Activated CD4-positive, alpha-beta T cell treated with anti-CD3 and anti-CD28 coated beads, Interleukin-2, amount 10 ng/mL, durations not matched to agents 24 days and 14 days (primary cell): Measurements from ENCODE around the gene PLPP1. TPM values are rescaled to one million over a fixed set of nuclear protein-coding genes. Genes with fewer than 3 reads are reported as not detected.
"Not testable (repeated sequence)": the region's sequence is repeated elsewhere in the genome, so short reads cannot be mapped to it uniquely, and the experiment has no call there.

Experiments used
- DNase-seq: peaks from one replicate; pipeline ENCODE4 v3.0.0; 2022
- H3K27ac Mint-ChIP-seq: one replicate; pipeline ENCODE4 v1.8.0; 2022; ENCODE audit warnings: mild to moderate bottlenecking, mixed read lengths
- H3K27me3 Mint-ChIP-seq: one replicate; pipeline ENCODE4 v1.8.0; 2022; ENCODE audit warnings: mixed read lengths
- H3K36me3 Mint-ChIP-seq: one replicate; pipeline ENCODE4 v1.8.0; 2022; ENCODE audit warnings: low read depth, mild to moderate bottlenecking, mixed read lengths
- H3K4me1 Mint-ChIP-seq: one replicate; pipeline ENCODE4 v1.8.0; 2021; ENCODE audit warnings: mixed read lengths
- H3K4me3 Mint-ChIP-seq: one replicate; pipeline ENCODE4 v1.8.0; 2022; ENCODE audit warnings: mild to moderate bottlenecking, moderate library complexity, mixed read lengths
- H3K9me3 Mint-ChIP-seq: one replicate; pipeline ENCODE4 v1.8.0; 2021; ENCODE audit warnings: mixed read lengths
- intact Hi-C: fragments of 100-400 bp; cut with micrococcal nuclease; formaldehyde crosslinking; loops from one replicate; pipeline ENCODE4 v1.15.1; 2023
- total RNA-seq: library from RNA; stranded (reverse); gene quantifications from 2 replicates; pipeline ENCODE4 v1.2.3, GENCODE V29; 2022

Gene PLPP1
- total RNA-seq, 1 donor from 2014 or later = 33.9 TPM

- not testable (repeated sequence) for H3K36me3 Mint-ChIP-seq, H3K27ac Mint-ChIP-seq, H3K27me3 Mint-ChIP-seq, H3K9me3 Mint-ChIP-seq, DNase-seq, H3K4me3 Mint-ChIP-seq
- H3K4me1 Mint-ChIP-seq = peaks cover 43% of the 10 kb centered on the region
- intact Hi-C loops = loop anchor here (10.0 kb wide), 1 partner anchor 203 kb away; no protein-coding TSS in a partner anchor
Observed at GRCh38 chr5:55537315-55537714, 2.6 kb upstream of the PLPP1 start.

DNA sequence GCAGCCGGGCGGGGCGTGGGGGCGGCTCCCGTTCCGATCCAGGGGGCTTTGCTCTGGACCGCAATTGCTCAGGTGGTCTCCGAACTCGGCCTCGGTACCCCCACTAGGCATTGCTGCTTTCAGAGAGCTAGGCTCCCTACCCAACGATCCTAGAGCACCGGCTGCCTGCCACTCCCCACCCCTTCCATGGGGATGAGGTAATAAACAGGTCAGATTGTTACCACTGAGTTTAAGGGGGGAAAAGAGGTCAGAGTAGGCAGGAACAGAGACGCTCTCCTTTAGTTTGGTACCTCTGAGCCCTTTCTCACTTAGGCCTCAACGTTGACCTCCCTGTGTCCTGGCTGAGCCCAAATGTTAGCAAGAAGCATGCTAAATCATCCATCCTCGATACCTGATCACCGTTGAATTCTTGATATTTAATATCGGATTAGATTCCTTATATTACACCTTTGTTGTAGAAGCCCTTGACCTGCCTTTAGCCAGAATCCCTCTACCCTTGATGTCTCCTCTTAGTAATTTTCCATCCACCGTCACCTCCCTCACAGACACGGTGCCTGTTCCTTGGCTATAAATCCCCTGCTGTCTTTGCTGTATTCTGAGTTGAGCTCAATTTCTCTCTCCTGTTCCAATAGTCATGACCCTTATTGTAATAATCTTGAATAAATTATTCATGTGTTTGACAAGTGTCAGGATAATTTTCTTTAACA lies 588 bp upstream of the PLPP1 start:
- peaks cover 17% of the 10 kb centered on the region for H3K36me3 Mint-ChIP-seq
- no peaks in the 10 kb centered on the region for H3K27me3 Mint-ChIP-seq
- H3K4me3 Mint-ChIP-seq = peak overlapping the region; percentile 91
- no peaks in the 10 kb centered on the region for H3K9me3 Mint-ChIP-seq
- peak overlapping the region; percentile 82 for H3K27ac Mint-ChIP-seq
- no peak for DNase-seq
- peaks cover 40% of the 10 kb centered on the region for H3K4me1 Mint-ChIP-seq
- intact Hi-C loops = loop anchor here (2.0 to 10.0 kb wide), 4 partner anchors 47 to 229 kb away; partner anchors contain the start of genes DHX29 and MTREX

DNA sequence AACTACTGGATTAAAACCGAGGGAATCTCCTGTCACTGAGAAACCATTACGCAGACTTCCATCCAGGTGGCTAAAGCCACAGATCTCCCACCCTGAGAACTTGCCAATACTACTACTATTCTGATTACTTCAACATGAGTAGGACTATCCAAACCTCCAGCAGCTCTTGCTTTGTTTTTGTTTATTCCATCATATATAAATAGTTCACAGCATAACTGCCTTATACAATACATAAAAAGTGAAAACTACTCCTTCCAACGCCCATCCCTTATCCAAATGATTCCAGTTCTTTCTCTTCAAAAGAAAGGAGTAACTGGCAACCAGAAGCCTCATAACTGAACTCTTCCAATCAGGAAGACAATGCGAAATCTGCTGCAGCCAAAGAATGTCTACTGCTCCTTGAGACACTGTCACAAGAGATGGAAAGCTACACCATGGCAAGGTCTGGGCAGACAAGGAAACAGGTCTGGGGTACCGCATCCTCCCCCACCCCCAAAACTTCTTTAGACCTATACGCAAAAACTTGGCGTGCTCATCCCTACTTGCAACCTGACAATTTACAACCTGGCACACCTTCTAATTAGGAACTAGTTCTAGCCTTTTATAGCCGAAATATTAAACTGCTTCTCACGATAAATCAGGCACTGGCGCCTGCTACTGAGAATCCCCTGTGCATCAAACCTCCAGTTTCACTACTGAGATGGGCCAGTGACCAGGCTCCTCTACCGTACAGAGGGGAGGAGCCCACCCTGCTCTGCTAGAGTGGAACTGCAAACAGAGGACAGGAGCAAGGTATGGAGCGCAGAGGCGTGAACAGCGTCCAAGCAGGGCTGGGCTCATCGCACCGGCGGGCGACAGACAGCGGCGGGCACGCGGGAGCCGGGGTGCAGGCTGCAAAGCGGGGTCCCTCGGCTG lies 986 bp downstream of the PLPP1 start:
- Mint-ChIP-seq H3K36me3 (peaks cover 21% of the 10 kb centered on the region), H3K4me1 (peaks cover 38% of the 10 kb centered on the region), H3K9me3 (no peaks in the 10 kb centered on the region), H3K4me3 (peak overlapping the region; percentile 91), H3K27ac (peak overlapping the region; percentile 86), H3K27me3 (no peaks in the 10 kb centered on the region)
- intact Hi-C loops = loop anchor here (1.0 to 10.0 kb wide), 9 partner anchors 9 to 356 kb away; partner anchors contain the start of genes DHX29 and MTREX
- DNase-seq = peak; percentile 63

- no peak for DNase-seq
- intact Hi-C loops = loop anchor here (5.0 to 10.0 kb wide), 4 partner anchors 108 to 353 kb away; no protein-coding TSS in a partner anchor
- Mint-ChIP-seq H3K4me1 (peaks cover 41% of the 10 kb centered on the region), H3K27ac (no peak overlapping the region), H3K9me3 (no peaks in the 10 kb centered on the region), H3K27me3 (no peaks in the 10 kb centered on the region), H3K36me3 (peaks cover 35% of the 10 kb centered on the region), H3K4me3 (no peak overlapping the region)
Observed at GRCh38 chr5:55530669-55531068, 4.1 kb downstream of the PLPP1 start.

DNA sequence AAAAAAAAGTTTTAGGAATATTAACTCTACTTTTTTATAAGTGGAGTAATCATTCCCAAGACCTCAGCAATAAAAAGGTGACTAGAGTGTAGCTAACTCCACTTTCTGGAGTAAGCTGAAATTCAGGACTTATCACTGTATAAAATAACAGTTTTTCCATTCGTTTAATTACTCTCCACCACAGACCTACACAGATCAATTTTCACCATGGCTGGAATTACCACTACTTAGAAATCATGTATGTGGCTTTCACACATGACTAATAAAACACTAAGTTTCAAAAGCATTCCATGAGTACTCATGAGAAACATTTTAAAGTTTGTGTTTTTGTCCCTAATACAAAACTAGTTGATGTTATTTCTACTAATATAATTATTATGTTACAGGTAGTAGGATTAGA lies 9.9 kb downstream of the PLPP1 start:
- H3K36me3 Mint-ChIP-seq = peaks cover 25% of the 10 kb centered on the region
- peaks cover 18% of the 10 kb centered on the region for H3K4me1 Mint-ChIP-seq
- no peaks in the 10 kb centered on the region for H3K27me3 Mint-ChIP-seq
- intact Hi-C loops = loop anchor here (1.0 kb wide), 1 partner anchor 9 kb away; the partner anchor contains the start of gene PLPP1
- H3K9me3 Mint-ChIP-seq = no peaks in the 10 kb centered on the region
- H3K4me3 Mint-ChIP-seq = no peak overlapping the region
- no peak for DNase-seq
- H3K27ac Mint-ChIP-seq = no peak overlapping the region

DNA sequence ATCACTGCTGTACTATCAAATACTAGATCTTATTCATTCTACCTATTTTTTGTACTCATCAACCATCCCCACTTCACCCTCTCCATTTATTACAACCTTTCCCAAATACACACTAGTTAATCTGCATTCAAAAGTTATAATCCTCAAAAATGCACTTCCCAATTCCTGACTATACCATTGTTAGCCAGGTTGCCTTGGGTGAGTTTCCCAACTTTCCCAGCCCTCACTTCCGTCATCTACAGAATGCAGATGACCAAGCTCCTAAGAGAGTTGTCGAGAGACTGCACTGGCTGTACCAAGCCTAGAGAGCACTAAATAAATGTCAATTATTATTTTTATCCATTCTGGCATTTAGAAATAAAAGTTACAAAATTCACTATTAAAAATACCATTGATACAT lies 11.5 kb downstream of the PLPP1 start:
- no peaks in the 10 kb centered on the region for H3K27me3 Mint-ChIP-seq
- no peak overlapping the region for H3K27ac Mint-ChIP-seq
- peaks cover 21% of the 10 kb centered on the region for H3K4me1 Mint-ChIP-seq
- no peaks in the 10 kb centered on the region for H3K9me3 Mint-ChIP-seq
- intact Hi-C loops = no loop called here
- peaks cover 31% of the 10 kb centered on the region for H3K36me3 Mint-ChIP-seq
- DNase-seq = no peak
- H3K4me3 Mint-ChIP-seq = no peak overlapping the region

- peaks cover 14% of the 10 kb centered on the region for H3K4me1 Mint-ChIP-seq
- intact Hi-C loops = no loop called here
- peaks cover 25% of the 10 kb centered on the region for H3K36me3 Mint-ChIP-seq
- no peak overlapping the region for H3K27ac Mint-ChIP-seq
- DNase-seq = no peak
- no peaks in the 10 kb centered on the region for H3K27me3 Mint-ChIP-seq
- H3K9me3 Mint-ChIP-seq = no peaks in the 10 kb centered on the region
- no peak overlapping the region for H3K4me3 Mint-ChIP-seq
Observed at GRCh38 chr5:55521881-55522280, 12.9 kb downstream of the PLPP1 start.

DNA sequence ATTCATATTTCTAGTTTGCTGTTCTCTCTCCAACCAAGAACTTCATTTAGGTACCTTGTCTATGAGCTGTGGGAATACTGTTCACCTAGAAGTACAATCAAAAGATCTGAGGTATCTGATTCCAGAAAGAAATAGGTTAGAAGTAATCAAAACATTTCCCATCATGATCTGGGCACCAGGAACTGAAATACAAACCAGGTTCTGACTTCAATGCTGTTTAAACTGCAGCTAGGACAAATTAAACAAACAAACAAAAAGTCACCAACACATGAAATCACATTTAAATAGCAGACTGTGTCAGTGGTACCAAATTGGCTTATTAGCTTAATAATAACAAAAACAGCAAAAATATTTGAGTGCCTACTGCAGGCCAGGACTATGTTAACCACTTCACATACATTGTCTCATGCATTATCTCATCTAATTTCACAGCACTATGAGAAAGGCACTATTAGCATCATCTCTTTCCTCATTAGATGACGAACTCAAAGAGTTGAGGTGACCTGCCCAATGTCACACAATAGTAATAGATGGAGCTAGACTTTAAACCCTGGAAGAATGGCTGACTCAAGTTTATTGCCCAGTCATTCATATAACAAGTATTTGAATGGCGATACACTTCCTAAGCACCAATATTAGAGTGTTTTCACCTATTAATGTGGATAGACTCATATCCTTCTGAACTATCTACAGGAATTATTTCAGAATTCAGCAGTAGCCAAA lies 14.5 kb downstream of the PLPP1 start:
- no peaks in the 10 kb centered on the region for H3K27me3 Mint-ChIP-seq
- no peak overlapping the region for H3K4me3 Mint-ChIP-seq
- no peak for DNase-seq
- peaks cover 25% of the 10 kb centered on the region for H3K36me3 Mint-ChIP-seq
- H3K9me3 Mint-ChIP-seq = no peaks in the 10 kb centered on the region
- peaks cover 16% of the 10 kb centered on the region for H3K4me1 Mint-ChIP-seq
- no peak overlapping the region for H3K27ac Mint-ChIP-seq
- intact Hi-C loops = no loop called here

DNA sequence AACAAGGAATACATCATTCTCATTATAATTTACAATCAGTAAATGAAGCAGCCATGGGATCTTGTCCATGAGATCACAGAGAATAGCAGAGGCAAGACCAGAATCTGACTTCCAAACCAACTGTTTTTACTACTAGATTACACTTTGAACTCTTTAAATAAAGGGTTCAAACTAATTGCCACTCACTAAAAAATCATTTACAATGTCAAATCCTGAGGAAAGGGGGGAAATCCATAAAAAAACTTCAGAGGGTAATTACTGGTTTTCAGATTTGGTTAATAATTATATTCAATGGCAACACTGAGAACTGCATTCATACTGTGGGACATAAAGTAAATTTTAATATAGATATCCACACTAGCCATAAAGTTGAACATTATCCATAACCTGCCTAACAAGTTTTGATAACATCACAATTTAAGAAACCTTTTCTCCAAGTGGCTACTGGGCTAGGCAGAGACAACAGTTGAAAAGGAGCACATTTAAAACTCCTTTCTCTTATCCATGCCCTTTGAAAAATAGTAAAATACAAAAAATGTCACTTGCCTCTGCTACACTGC lies 15.9 kb downstream of the PLPP1 start:
- Mint-ChIP-seq H3K4me1 (peaks cover 19% of the 10 kb centered on the region), H3K36me3 (peaks cover 28% of the 10 kb centered on the region), H3K27me3 (no peaks in the 10 kb centered on the region), H3K27ac (no peak overlapping the region), H3K4me3 (no peak overlapping the region), H3K9me3 (no peaks in the 10 kb centered on the region)
- intact Hi-C loops = no loop called here
- DNase-seq = no peak

- Mint-ChIP-seq H3K4me3 (no peak overlapping the region), H3K36me3 (peaks cover 28% of the 10 kb centered on the region), H3K9me3 (no peaks in the 10 kb centered on the region), H3K27me3 (no peaks in the 10 kb centered on the region), H3K4me1 (peaks cover 19% of the 10 kb centered on the region), H3K27ac (no peak overlapping the region)
- intact Hi-C loops = no loop called here
- DNase-seq = no peak
Observed at GRCh38 chr5:55517804-55518203, 17.0 kb downstream of the PLPP1 start.

DNA sequence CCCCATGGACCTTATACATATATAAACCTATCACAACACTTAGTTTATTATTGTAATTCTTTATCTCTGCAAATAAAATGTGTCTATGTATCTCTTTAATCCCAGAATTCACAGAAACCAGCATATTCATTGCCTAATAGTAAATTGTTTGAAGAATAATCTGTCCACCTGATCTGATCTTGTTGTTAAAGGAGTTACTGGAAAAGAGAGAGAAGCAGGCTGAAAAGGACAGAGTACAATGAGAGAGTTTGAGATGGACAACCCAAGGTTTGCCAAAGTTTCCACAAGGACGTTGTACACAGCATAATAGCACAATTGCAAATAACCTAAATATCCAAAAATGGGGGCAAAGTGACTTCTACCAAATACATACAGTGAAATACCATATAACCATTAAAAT lies 23.8 kb downstream of the PLPP1 start:
- Mint-ChIP-seq H3K4me3 (no peak overlapping the region), H3K9me3 (no peaks in the 10 kb centered on the region), H3K36me3 (peaks cover 15% of the 10 kb centered on the region), H3K27ac (no peak overlapping the region), H3K4me1 (peaks cover 27% of the 10 kb centered on the region), H3K27me3 (no peaks in the 10 kb centered on the region)
- intact Hi-C loops = no loop called here
- DNase-seq = no peak

- peak; percentile 40 for DNase-seq
- intact Hi-C loops = no loop called here
- peaks cover 22% of the 10 kb centered on the region for H3K4me1 Mint-ChIP-seq
- no peak overlapping the region for H3K27ac Mint-ChIP-seq
- H3K9me3 Mint-ChIP-seq = no peaks in the 10 kb centered on the region
- no peak overlapping the region for H3K4me3 Mint-ChIP-seq
- H3K27me3 Mint-ChIP-seq = no peaks in the 10 kb centered on the region
- peaks cover 14% of the 10 kb centered on the region for H3K36me3 Mint-ChIP-seq
Observed at GRCh38 chr5:55510523-55510880, 24.3 kb downstream of the PLPP1 start.

- peak; percentile 34 for DNase-seq
- no peak overlapping the region for H3K27ac Mint-ChIP-seq
- intact Hi-C loops = no loop called here
- H3K27me3 Mint-ChIP-seq = no peaks in the 10 kb centered on the region
- H3K4me1 Mint-ChIP-seq = peaks cover 19% of the 10 kb centered on the region
- H3K36me3 Mint-ChIP-seq = peaks cover 10% of the 10 kb centered on the region
- H3K9me3 Mint-ChIP-seq = no peaks in the 10 kb centered on the region
- H3K4me3 Mint-ChIP-seq = no peak overlapping the region
Observed at GRCh38 chr5:55509796-55510522, 24.8 kb downstream of the PLPP1 start.
